CD14-positive monocyte (primary cell): ENCODE data around the gene PTF1A. TPM values are rescaled to one million over a fixed set of nuclear protein-coding genes. Genes with fewer than 3 reads are reported as not detected.

ENCODE experiments used
- DNase-seq, 3 donors: peaks; one replicate each; pipeline ENCODE4 v3.0.0-alpha.2; 2011 to 2022
- H2AFZ ChIP-seq: 2 replicates; pipeline ENCODE4 v1.6.0; 2012; ENCODE audit warnings: mild to moderate bottlenecking, low read depth, low read length, inconsistent platforms; ENCODE audit not compliant: insufficient read depth, poor library complexity, severe bottlenecking
- H3K27ac ChIP-seq, 2 donors: 1 replicate in 1 of 2; 2 replicates in 1 of 2; pipeline ENCODE4 v1.5.1; 2012 to 2013; ENCODE audit warnings: low read length in 2 of 2, control low read depth in 1 of 2, inconsistent platforms in 1 of 2, low read depth in 1 of 2, mild to moderate bottlenecking in 1 of 2
- H3K27me3 ChIP-seq, 2 donors: one replicate each; pipeline versions ENCODE4 v1.6.0 to v1.6.1; 2011 to 2013; ENCODE audit warnings: low read length in 2 of 2; ENCODE audit not compliant: control insufficient read depth in 2 of 2, insufficient read depth in 2 of 2
- H3K36me3 ChIP-seq, 2 donors: replicated peaks in 1 of 2; 1 replicate in 1 of 2; 2 replicates in 1 of 2; pipeline versions ENCODE4 v1.5.1 to v1.6.1; 2012 to 2013; ENCODE audit warnings: low read length in 2 of 2, control low read depth in 1 of 2, inconsistent platforms in 1 of 2, mild to moderate bottlenecking in 1 of 2; ENCODE audit not compliant: insufficient read depth in 2 of 2, control insufficient read depth in 1 of 2
- H3K4me1 ChIP-seq, 2 donors: 1 replicate in 1 of 2; 2 replicates in 1 of 2; pipeline versions ENCODE4 v1.5.1 to v1.6.1; 2012 to 2013; ENCODE audit warnings: low read length in 2 of 2, control low read depth in 1 of 2, inconsistent platforms in 1 of 2, mild to moderate bottlenecking in 1 of 2, moderate library complexity in 1 of 2; ENCODE audit not compliant: insufficient read depth in 2 of 2, control insufficient read depth in 1 of 2
- H3K4me2 ChIP-seq: replicated peaks from 2 replicates; pipeline ENCODE3; 2012; ENCODE audit warnings: low read length, moderate library complexity, mild to moderate bottlenecking; ENCODE audit not compliant: poor library complexity, severe bottlenecking; ENCODE audit errors: extremely low read depth
- H3K4me3 ChIP-seq, 3 experiments: fragments of 200-600 bp in 1 of 3; sonication (generic) in 1 of 3; replicated peaks in 1 of 3; 1 replicate in 2 of 3; 2 replicates in 1 of 3; pipeline ENCODE4 v1.5.1; 2011 to 2013; ENCODE audit warnings: low read length in 3 of 3, mild to moderate bottlenecking in 3 of 3, control low read depth in 2 of 3, low read depth in 2 of 3, inconsistent platforms in 1 of 3, moderate library complexity in 1 of 3
- H3K79me2 ChIP-seq: 2 replicates; pipeline ENCODE4 v1.6.0; 2012; ENCODE audit warnings: mild to moderate bottlenecking, control low read depth, inconsistent platforms, low read length, moderate library complexity; ENCODE audit not compliant: insufficient read depth
- H3K9ac ChIP-seq: 2 replicates; pipeline ENCODE4 v1.6.0; 2017; ENCODE audit warnings: low read length, mild to moderate bottlenecking; ENCODE audit not compliant: insufficient read depth, poor library complexity, severe bottlenecking
- H3K9me3 ChIP-seq, 2 donors: replicated peaks in 1 of 2; 1 replicate in 1 of 2; 2 replicates in 1 of 2; pipeline versions ENCODE4 v1.5.1 to v1.6.1; 2012 to 2013; ENCODE audit warnings: low read length in 2 of 2, control low read depth in 1 of 2; ENCODE audit not compliant: control insufficient read depth in 1 of 2, insufficient read depth in 1 of 2
- H4K20me1 ChIP-seq: 2 replicates; pipeline ENCODE4 v1.6.0; 2012; ENCODE audit warnings: mild to moderate bottlenecking, low read length, control low read depth, moderate library complexity; ENCODE audit not compliant: insufficient read depth
- H3K27ac Mint-ChIP-seq, 7 donors: one replicate each; pipeline ENCODE4 v1.8.0; 2020; ENCODE audit warnings: mild to moderate bottlenecking in 7 of 7, mixed read lengths in 7 of 7, moderate library complexity in 6 of 7, inconsistent platforms in 2 of 7
- H3K27me3 Mint-ChIP-seq, 3 donors: one replicate each; pipeline ENCODE4 v1.8.0; 2021 to 2022; ENCODE audit warnings: low read depth in 3 of 3, mild to moderate bottlenecking in 3 of 3, mixed read lengths in 3 of 3, moderate library complexity in 3 of 3, inconsistent platforms in 1 of 3
- H3K36me3 Mint-ChIP-seq, 2 donors: one replicate each; pipeline ENCODE4 v1.8.0; 2020; ENCODE audit warnings: mixed read lengths in 2 of 2, inconsistent platforms in 1 of 2, mild to moderate bottlenecking in 1 of 2
- H3K4me1 Mint-ChIP-seq: one replicate; pipeline ENCODE4 v1.8.0; 2020; ENCODE audit warnings: mild to moderate bottlenecking, mixed read lengths
- H3K4me3 Mint-ChIP-seq, 2 donors: one replicate each; pipeline ENCODE4 v1.8.0; 2020; ENCODE audit warnings: mild to moderate bottlenecking in 2 of 2, mixed read lengths in 2 of 2, moderate library complexity in 1 of 2
- H3K9me3 Mint-ChIP-seq, 7 donors: one replicate each; pipeline ENCODE4 v1.8.0; 2020 to 2022; ENCODE audit warnings: mixed read lengths in 7 of 7, mild to moderate bottlenecking in 6 of 7, moderate library complexity in 6 of 7, inconsistent platforms in 2 of 7
- WGBS: methylation state at CpG from one replicate; pipeline ENCODE4 v1.1.5; 2013; ENCODE audit warnings: missing lambda C conversion rate; ENCODE audit not compliant: insufficient coverage; 5-methylcytosine and 5-hydroxymethylcytosine counted together
- intact Hi-C, 2 donors: fragments of 100-400 bp; cut with micrococcal nuclease; formaldehyde crosslinking; loops; one replicate each; pipeline versions ENCODE4 v1.15.0 to v1.15.1; 2023
- polyA plus RNA-seq, 3 donors: library from polyadenylated mRNA; depleted of rRNA in 1 of 3; unstranded in 2 of 3; stranded (reverse) in 1 of 3; fragments of 300-500 nt in 2 of 3; fragments of >200 nt in 1 of 3; fragmentation: Illumina TruSeq in 2 of 3; gene quantifications; 1 replicate in 2 of 3; 2 replicates in 1 of 3; pipeline ENCODE4 v1.2.3, GENCODE V29; 2012 to 2021
- TF ChIP-seq, protein P1 (sequence below): fragments of 200-600 bp; IDR thresholded peaks from one replicate; pipeline ENCODE4 v1.8.0; 2022; ENCODE audit warnings: antibody characterized with exemption, mild to moderate bottlenecking

The PTF1A gene
- polyA plus RNA-seq, 3 donors: not detected

DNA sequence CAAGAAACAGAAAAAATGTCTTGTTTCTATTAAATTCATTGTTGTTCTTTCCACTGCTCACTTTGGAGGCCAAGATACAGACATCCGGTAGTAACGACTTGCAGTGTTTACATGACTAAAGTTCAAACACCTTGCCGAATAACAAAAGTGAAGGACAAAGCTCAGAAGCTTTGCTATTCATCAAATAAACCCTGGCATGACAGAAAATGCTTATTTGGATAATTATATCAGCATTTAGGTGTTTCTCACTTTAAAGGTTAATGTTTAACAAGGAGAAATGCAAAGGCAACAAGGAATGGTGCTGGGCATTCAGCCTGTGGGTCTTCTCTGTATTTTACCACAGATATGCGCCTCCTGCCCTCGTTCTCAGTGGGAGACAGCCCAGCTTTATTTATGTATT, 5.4 kb upstream of the PTF1A start:
- Histone ChIP-seq H3K36me3 (no peaks in the 10 kb centered on the region), H3K79me2 (no peaks in the 10 kb centered on the region), H2AFZ (no peak overlapping the region), H3K9me3 (peaks cover 0 to 6% of the 10 kb centered on the region in 2 donors), H3K4me3 (no peak overlapping the region), H3K27me3 (peaks cover 36 to 43% of the 10 kb centered on the region in 2 donors), H3K9ac (no peak overlapping the region), H4K20me1 (no peaks in the 10 kb centered on the region), H3K4me2 (no peak overlapping the region), H3K27ac (no peak overlapping the region), H3K4me1 (no peaks in the 10 kb centered on the region)
- H3K4me3 Mint-ChIP-seq: no peak overlapping the region
- no peaks in the 10 kb centered on the region for H3K36me3 Mint-ChIP-seq
- peaks cover 48 to 58% (median 57%) of the 10 kb centered on the region in 3 donors for H3K27me3 Mint-ChIP-seq
- H3K4me1 Mint-ChIP-seq: no peaks in the 10 kb centered on the region
- no CpG with 5 or more reads among the region's 5 CpGs for WGBS
- TF ChIP-seq, protein P1, sequence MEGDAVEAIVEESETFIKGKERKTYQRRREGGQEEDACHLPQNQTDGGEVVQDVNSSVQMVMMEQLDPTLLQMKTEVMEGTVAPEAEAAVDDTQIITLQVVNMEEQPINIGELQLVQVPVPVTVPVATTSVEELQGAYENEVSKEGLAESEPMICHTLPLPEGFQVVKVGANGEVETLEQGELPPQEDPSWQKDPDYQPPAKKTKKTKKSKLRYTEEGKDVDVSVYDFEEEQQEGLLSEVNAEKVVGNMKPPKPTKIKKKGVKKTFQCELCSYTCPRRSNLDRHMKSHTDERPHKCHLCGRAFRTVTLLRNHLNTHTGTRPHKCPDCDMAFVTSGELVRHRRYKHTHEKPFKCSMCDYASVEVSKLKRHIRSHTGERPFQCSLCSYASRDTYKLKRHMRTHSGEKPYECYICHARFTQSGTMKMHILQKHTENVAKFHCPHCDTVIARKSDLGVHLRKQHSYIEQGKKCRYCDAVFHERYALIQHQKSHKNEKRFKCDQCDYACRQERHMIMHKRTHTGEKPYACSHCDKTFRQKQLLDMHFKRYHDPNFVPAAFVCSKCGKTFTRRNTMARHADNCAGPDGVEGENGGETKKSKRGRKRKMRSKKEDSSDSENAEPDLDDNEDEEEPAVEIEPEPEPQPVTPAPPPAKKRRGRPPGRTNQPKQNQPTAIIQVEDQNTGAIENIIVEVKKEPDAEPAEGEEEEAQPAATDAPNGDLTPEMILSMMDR: no peak
- H3K9me3 Mint-ChIP-seq: peaks cover 0 to 3% (median 0%) of the 10 kb centered on the region in 7 donors
- H3K27ac Mint-ChIP-seq: no peak overlapping the region
- intact Hi-C loops: no loop called here
- DNase-seq: no peak

DNA sequence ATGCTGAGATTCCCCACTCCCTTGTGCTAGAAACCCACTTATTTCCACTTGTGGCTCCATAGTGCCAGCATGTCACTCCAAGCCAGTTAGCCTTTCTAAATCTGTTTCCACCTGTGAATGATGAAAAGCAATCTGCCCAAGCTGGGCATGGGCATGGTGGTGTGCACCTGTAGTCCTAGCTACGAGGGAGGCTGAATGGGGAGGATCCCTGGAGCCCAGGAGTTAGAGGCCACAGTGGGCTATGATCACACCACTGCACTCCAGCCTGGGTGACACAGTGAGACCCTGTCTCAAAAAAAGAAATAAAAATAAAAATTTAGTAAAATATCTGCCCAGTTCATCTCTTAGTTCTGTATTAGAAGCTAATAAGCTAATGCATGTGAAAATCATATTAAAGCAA, 5.0 kb upstream of the PTF1A start:
- H3K4me1 Mint-ChIP-seq: no peaks in the 10 kb centered on the region
- no peak for DNase-seq
- no peak overlapping the region for H3K4me3 Mint-ChIP-seq
- H3K79me2 ChIP-seq: no peaks in the 10 kb centered on the region
- peaks cover 48 to 62% (median 58%) of the 10 kb centered on the region in 3 donors for H3K27me3 Mint-ChIP-seq
- no peak overlapping the region for H3K27ac Mint-ChIP-seq
- H3K9ac ChIP-seq: no peak overlapping the region
- no CpG with 5 or more reads among the region's 1 CpG for WGBS
- no peak overlapping the region for H3K27ac ChIP-seq
- H2AFZ ChIP-seq: no peak overlapping the region
- H3K4me3 ChIP-seq: no peak overlapping the region
- peaks cover 0 to 3% (median 0%) of the 10 kb centered on the region in 7 donors for H3K9me3 Mint-ChIP-seq
- H4K20me1 ChIP-seq: no peaks in the 10 kb centered on the region
- no peaks in the 10 kb centered on the region for H3K36me3 Mint-ChIP-seq
- H3K4me2 ChIP-seq: no peak overlapping the region
- peaks cover 0 to 6% of the 10 kb centered on the region in 2 donors for H3K9me3 ChIP-seq
- no peaks in the 10 kb centered on the region for H3K4me1 ChIP-seq
- intact Hi-C loops: no loop called here
- no peaks in the 10 kb centered on the region for H3K36me3 ChIP-seq
- H3K27me3 ChIP-seq: peaks cover 36 to 44% of the 10 kb centered on the region in 2 donors
- TF ChIP-seq, protein P1: no peak
